Adrenal gland (tissue), 12 donors: Measurements from ENCODE around the gene ACAP3. TPM values are rescaled to one million over a fixed set of nuclear protein-coding genes. Genes with fewer than 3 reads are reported as not detected.

Source experiments
- DNase-seq, 7 donors: peaks; one replicate each; pipeline ENCODE4 v3.0.0-alpha.2; 2019 to 2020
- H3K27ac ChIP-seq, 5 donors: fragments of 200-600 bp; sonication (generic) in 4 of 5; 1 replicate in 3 of 5; 2 replicates in 2 of 5; pipeline versions ENCODE4 v1.5.1 to v1.8.0; 2016 to 2020; ENCODE audit warnings: mild to moderate bottlenecking in 1 of 5
- H3K27me3 ChIP-seq: fragments of 200-600 bp; 2 replicates; pipeline ENCODE4 v1.8.0; 2021
- H3K36me3 ChIP-seq, 2 donors: fragments of 200-600 bp; replicated peaks in 1 of 2; 1 replicate in 1 of 2; 2 replicates in 1 of 2; pipeline versions ENCODE4 v1.5.1 to v1.8.0; 2018 to 2022
- H3K4me1 ChIP-seq, 2 donors: fragments of 200-600 bp; replicated peaks in 1 of 2; 1 replicate in 1 of 2; 2 replicates in 1 of 2; pipeline versions ENCODE4 v1.5.1 to v1.8.0; 2018 to 2021
- H3K4me3 ChIP-seq, 4 donors: fragments of 200-600 bp; sonication (generic) in 3 of 4; one replicate each; pipeline ENCODE4 v1.5.1; 2016 to 2018
- H3K9me3 ChIP-seq, 3 donors: fragments of 200-600 bp; sonication (generic) in 1 of 3; replicated peaks in 1 of 3; 1 replicate in 2 of 3; 2 replicates in 1 of 3; pipeline versions ENCODE4 v1.5.1 to v1.8.0; 2016 to 2021
- CTCF ChIP-seq, 6 experiments: fragments of 450-650 bp in 4 of 6; fragments of 200-600 bp in 2 of 6; sonication (generic) in 1 of 6; IDR thresholded peaks; 1 replicate in 5 of 6; 2 replicates in 1 of 6; pipeline versions ENCODE4 v1.5.1 to v1.8.0; 2016 to 2021; ENCODE audit warnings: antibody characterized with exemption in 6 of 6, mild to moderate bottlenecking in 2 of 6, moderate library complexity in 1 of 6
- POLR2A ChIP-seq, 2 donors: fragments of 450-650 bp; IDR thresholded peaks; one replicate each; pipeline ENCODE4 v1.6.1; 2017; ENCODE audit warnings: antibody characterized with exemption in 2 of 2, mild to moderate bottlenecking in 2 of 2, moderate library complexity in 1 of 2
- WGBS, 4 donors: extraction: QIAGEN DNeasy Blood & Tissue Kit in 2 of 4; methylation state at CpG; one replicate each; pipeline versions ENCODE4 v1.1.5 to v1.1.7; 2013 to 2017; 5-methylcytosine and 5-hydroxymethylcytosine counted together
- intact Hi-C, 2 donors: fragments of 100-400 bp; cut with DNase I; formaldehyde crosslinking; loops; one replicate each; pipeline versions ENCODE4 v1.14.1 to v1.15.0; 2022 to 2023
- polyA plus RNA-seq, 3 donors: library from polyadenylated mRNA; stranded (reverse); fragments of 200-250 nt in 2 of 3; fragments of 350-450 nt in 1 of 3; fragmentation: Illumina TruSeq in 1 of 3; extraction: RNeasy Lipid Tissue Mini Kit (QIAGEN cat#74804) in 1 of 3; gene quantifications; one replicate each; pipeline ENCODE4 v1.2.3, GENCODE V29; 2013 to 2014
- total RNA-seq, 9 donors: library from RNA; depleted of rRNA in 4 of 9; stranded (reverse); fragments of >200 nt in 4 of 9; fragments of 120-200 nt in 1 of 9; fragmentation: NEBNext Ultra II Directional in 1 of 9; extraction: Animal tissue kit (Norgen Biotek cat#: 25700) in 1 of 9; gene quantifications; one replicate each; pipeline versions ENCODE4 v1.1.0 to v1.2.4, GENCODE V29; 2013 to 2023
- donor health status: healthy with polysubstance abuse.
- donor health status: Bipolar disorder and iron deficiency.
- donor health status: DM: yes; HTN: yes; CAD: no.
- donor health status: DM: no; HTN: no; CAD: no.
- donor health status: DM: no; HTN: no; CAD: no.
- donor health status: DM: yes; HTN: yes; CAD: no.

The ACAP3 gene
- total and polyA plus RNA-seq, 12 donors: 5.0 to 385 (median 40.8) TPM

GRCh38 chr1:1353389-1354151 lies 45.8 kb upstream of the ACAP3 start:
- no peaks in the 10 kb centered on the region for H3K9me3 ChIP-seq
- no peak overlapping the region for H3K4me3 ChIP-seq
- DNase-seq: no peak
- H3K36me3 ChIP-seq: no peaks in the 10 kb centered on the region
- TF ChIP-seq POLR2A (IDR thresholded peaks at IDR 0.05) (no peak), CTCF (IDR thresholded peaks at IDR 0.05) (no peak)
- H3K4me1 ChIP-seq: peaks cover 4 to 5% of the 10 kb centered on the region in 2 donors
- intact Hi-C loops: no loop called here
- peak overlapping the region in 1 of 5 donors; percentile 45 for H3K27ac ChIP-seq
- 23 to 39% (median 32%) methylated on average over 12 to 28 of the region's 28 CpGs for WGBS, 4 donors
- peaks cover 20% of the 10 kb centered on the region for H3K27me3 ChIP-seq

- Histone ChIP-seq H3K27me3 (peaks cover 20% of the 10 kb centered on the region), H3K27ac (peak overlapping the region in 1 of 5 donors; percentile 45), H3K9me3 (no peaks in the 10 kb centered on the region), H3K36me3 (no peaks in the 10 kb centered on the region), H3K4me3 (no peak overlapping the region), H3K4me1 (peaks cover 8 to 10% of the 10 kb centered on the region in 2 donors)
- no peak for DNase-seq
- WGBS, 4 donors: 26 to 31% (median 30%) methylated on average over 3 to 5 of the region's 5 CpGs; no CpG with 5 or more reads in 1 of the 4 donors
- intact Hi-C loops: no loop called here
- TF ChIP-seq CTCF (IDR thresholded peaks at IDR 0.05): no peak
- no peak for TF ChIP-seq POLR2A (IDR thresholded peaks at IDR 0.05)
Observed at GRCh38 chr1:1352786-1353388, 45.2 kb upstream of the ACAP3 start.

GRCh38 chr1:1351511-1352427 lies 44.0 kb upstream of the ACAP3 start:
- H3K27ac ChIP-seq: peak overlapping the region in 2 of 5 donors; percentile 35 to 45
- intact Hi-C loops: no loop called here
- H3K36me3 ChIP-seq: no peaks in the 10 kb centered on the region
- DNase-seq: no peak
- H3K9me3 ChIP-seq: no peaks in the 10 kb centered on the region
- peaks cover 19 to 20% of the 10 kb centered on the region in 2 donors for H3K4me1 ChIP-seq
- H3K27me3 ChIP-seq: peaks cover 20% of the 10 kb centered on the region
- no peak overlapping the region for H3K4me3 ChIP-seq
- no peak for TF ChIP-seq POLR2A (IDR thresholded peaks at IDR 0.05)
- no peak for TF ChIP-seq CTCF (IDR thresholded peaks at IDR 0.05)
- 64 to 71% (median 66%) methylated on average over 12 to 29 of the region's 29 CpGs for WGBS, 4 donors
